Measurements from ENCODE around the gene TEKT5. TPM values are rescaled to one million over a fixed set of nuclear protein-coding genes. Genes with fewer than 3 reads are reported as not detected.

Gene TEKT5
- polyA plus RNA-seq, 3 donors = 0.16 TPM; not detected in 2

DNA sequence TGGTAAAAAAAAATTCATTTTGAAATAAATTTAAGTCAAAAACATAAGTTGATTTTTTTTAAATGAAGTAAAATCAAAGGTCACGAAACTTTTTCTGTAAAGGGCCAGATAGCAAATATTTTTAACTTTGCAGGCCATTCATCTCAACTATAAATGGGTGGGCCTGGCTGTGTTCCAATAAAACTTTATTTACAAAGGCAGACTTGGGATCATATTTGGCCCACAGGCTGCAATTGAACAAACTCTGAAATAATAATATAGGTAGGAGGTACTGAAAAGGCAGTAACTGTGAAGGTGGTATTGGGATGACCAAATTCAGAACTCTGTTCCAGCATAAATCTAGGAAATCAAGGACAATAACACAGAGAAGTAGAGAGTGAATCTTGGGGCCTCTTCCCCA, 102.1 kb downstream of the TEKT5 start:
- Histone ChIP-seq H3K9ac (ENCODE audit: insufficient read depth, low read length, poor library complexity, severe bottlenecking) (no peak overlapping the region), H3K27me3 (ENCODE audit: control insufficient read depth in 2 of 2, insufficient read depth in 2 of 2, low read length in 2 of 2) (no peaks in the 10 kb centered on the region), H3K27ac (ENCODE audit: low read depth in 1 of 2, low read length in 2 of 2) (no peak overlapping the region), H3K4me3 (replicated peaks in 1 of 3; ENCODE audit: low read depth in 2 of 3, low read length in 3 of 3) (no peak overlapping the region), H4K20me1 (ENCODE audit: insufficient read depth, low read length) (no peaks in the 10 kb centered on the region), H3K4me1 (ENCODE audit: control insufficient read depth in 1 of 2, insufficient read depth in 2 of 2, low read length in 2 of 2) (peaks cover 0 to 6% of the 10 kb centered on the region in 2 donors), H3K79me2 (ENCODE audit: insufficient read depth, low read length) (no peaks in the 10 kb centered on the region), H3K36me3 (replicated peaks in 1 of 2; ENCODE audit: control insufficient read depth in 1 of 2, insufficient read depth in 2 of 2, low read length in 2 of 2) (no peaks in the 10 kb centered on the region), H3K4me2 (replicated peaks; ENCODE audit: extremely low read depth, low read length, poor library complexity, severe bottlenecking) (no peak overlapping the region), H3K9me3 (replicated peaks in 1 of 2; ENCODE audit: control insufficient read depth in 1 of 2, insufficient read depth in 1 of 2, low read length in 2 of 2) (no peaks in the 10 kb centered on the region), H2AFZ (ENCODE audit: insufficient read depth, low read depth, low read length, poor library complexity, severe bottlenecking) (no peak overlapping the region)
- Mint-ChIP-seq H3K36me3 (no peaks in the 10 kb centered on the region), H3K4me1 (no peaks in the 10 kb centered on the region), H3K27me3 (ENCODE audit: low read depth in 3 of 3) (peaks cover 3 to 17% (median 5%) of the 10 kb centered on the region in 3 donors), H3K27ac (no peak overlapping the region), H3K9me3 (peaks cover 0 to 6% (median 4%) of the 10 kb centered on the region in 7 donors), H3K4me3 (no peak overlapping the region)
- WGBS (ENCODE audit: insufficient coverage) = no CpG with 5 or more reads among the region's 1 CpG
- TF ChIP-seq, protein P1, sequence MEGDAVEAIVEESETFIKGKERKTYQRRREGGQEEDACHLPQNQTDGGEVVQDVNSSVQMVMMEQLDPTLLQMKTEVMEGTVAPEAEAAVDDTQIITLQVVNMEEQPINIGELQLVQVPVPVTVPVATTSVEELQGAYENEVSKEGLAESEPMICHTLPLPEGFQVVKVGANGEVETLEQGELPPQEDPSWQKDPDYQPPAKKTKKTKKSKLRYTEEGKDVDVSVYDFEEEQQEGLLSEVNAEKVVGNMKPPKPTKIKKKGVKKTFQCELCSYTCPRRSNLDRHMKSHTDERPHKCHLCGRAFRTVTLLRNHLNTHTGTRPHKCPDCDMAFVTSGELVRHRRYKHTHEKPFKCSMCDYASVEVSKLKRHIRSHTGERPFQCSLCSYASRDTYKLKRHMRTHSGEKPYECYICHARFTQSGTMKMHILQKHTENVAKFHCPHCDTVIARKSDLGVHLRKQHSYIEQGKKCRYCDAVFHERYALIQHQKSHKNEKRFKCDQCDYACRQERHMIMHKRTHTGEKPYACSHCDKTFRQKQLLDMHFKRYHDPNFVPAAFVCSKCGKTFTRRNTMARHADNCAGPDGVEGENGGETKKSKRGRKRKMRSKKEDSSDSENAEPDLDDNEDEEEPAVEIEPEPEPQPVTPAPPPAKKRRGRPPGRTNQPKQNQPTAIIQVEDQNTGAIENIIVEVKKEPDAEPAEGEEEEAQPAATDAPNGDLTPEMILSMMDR (IDR thresholded peaks at IDR 0.05) = no peak
- no peak for DNase-seq
- intact Hi-C loops (cut with micrococcal nuclease) = no loop called here

DNA sequence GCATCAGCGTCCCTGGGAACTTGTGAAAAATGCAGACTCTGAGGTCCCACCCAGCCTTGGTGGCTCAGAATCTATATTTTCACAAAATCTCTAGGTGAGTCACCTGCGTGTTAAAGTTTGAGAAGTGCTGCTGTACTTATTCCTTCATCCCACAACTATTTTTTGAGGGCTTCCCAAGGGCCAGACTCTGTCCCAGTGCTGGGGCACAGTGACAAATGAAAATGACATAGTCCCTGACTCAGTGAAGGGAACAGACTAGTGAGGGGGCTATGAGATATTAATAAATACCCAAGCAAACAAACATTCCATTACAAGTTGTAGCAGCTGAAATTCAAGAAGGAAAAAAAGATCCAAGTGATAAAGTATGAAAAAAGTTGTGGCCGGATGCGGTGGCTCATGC, 104.4 kb downstream of the TEKT5 start:
- no peak for DNase-seq
- Histone ChIP-seq H3K79me2 (ENCODE audit: insufficient read depth, low read length) (no peaks in the 10 kb centered on the region), H3K9ac (ENCODE audit: insufficient read depth, low read length, poor library complexity, severe bottlenecking) (no peak overlapping the region), H3K4me1 (ENCODE audit: control insufficient read depth in 1 of 2, insufficient read depth in 2 of 2, low read length in 2 of 2) (no peaks in the 10 kb centered on the region), H4K20me1 (ENCODE audit: insufficient read depth, low read length) (no peaks in the 10 kb centered on the region), H3K4me2 (replicated peaks; ENCODE audit: extremely low read depth, low read length, poor library complexity, severe bottlenecking) (no peak overlapping the region), H3K9me3 (replicated peaks in 1 of 2; ENCODE audit: control insufficient read depth in 1 of 2, insufficient read depth in 1 of 2, low read length in 2 of 2) (no peaks in the 10 kb centered on the region), H2AFZ (ENCODE audit: insufficient read depth, low read depth, low read length, poor library complexity, severe bottlenecking) (no peak overlapping the region), H3K36me3 (replicated peaks in 1 of 2; ENCODE audit: control insufficient read depth in 1 of 2, insufficient read depth in 2 of 2, low read length in 2 of 2) (no peaks in the 10 kb centered on the region), H3K27me3 (ENCODE audit: control insufficient read depth in 2 of 2, insufficient read depth in 2 of 2, low read length in 2 of 2) (no peaks in the 10 kb centered on the region), H3K27ac (ENCODE audit: low read depth in 1 of 2, low read length in 2 of 2) (no peak overlapping the region), H3K4me3 (replicated peaks in 1 of 3; ENCODE audit: low read depth in 2 of 3, low read length in 3 of 3) (no peak overlapping the region)
- Mint-ChIP-seq H3K9me3 (peaks cover 0 to 2% (median 0%) of the 10 kb centered on the region in 7 donors), H3K4me3 (peak overlapping the region in 1 of 2 donors; percentile 27), H3K27me3 (ENCODE audit: low read depth in 3 of 3) (peaks cover under 1 to 15% (median 3%) of the 10 kb centered on the region in 3 donors), H3K27ac (no peak overlapping the region), H3K36me3 (no peaks in the 10 kb centered on the region), H3K4me1 (no peaks in the 10 kb centered on the region)
- intact Hi-C loops (cut with micrococcal nuclease) = no loop called here
- TF ChIP-seq, protein P1 (IDR thresholded peaks at IDR 0.05) = no peak
- WGBS (ENCODE audit: insufficient coverage) = 100% methylated on average over 1 of the region's 4 CpGs
